GM13976 (cell line): Measurements from ENCODE around the gene ABHD18.
"Not testable (repeated sequence)": the region's sequence is repeated elsewhere in the genome, so short reads cannot be mapped to it uniquely, and the experiment has no call there.

Source experiments
- DNase-seq: peaks from one replicate; pipeline ENCODE4 v3.0.0; 2012; ENCODE audit warnings: low spot score
- CTCF ChIP-seq: IDR thresholded peaks from 2 replicates; pipeline ENCODE4 v1.5.1; 2012; ENCODE audit warnings: borderline replicate concordance, mild to moderate bottlenecking; ENCODE audit not compliant: insufficient read depth; ENCODE audit errors: extremely low read depth, missing control alignments, control extremely low read depth
- in situ Hi-C: fragments of 300-500 bp; cut with MboI; formaldehyde crosslinking; loops from one replicate; pipeline ENCODE4 v1.12.0; 2022; ENCODE audit warnings: low sequenced_read_pairs, mixed read lengths, inconsistent platforms; ENCODE audit not compliant: unreplicated experiment

ABHD18 gene

GRCh38 chr4:128060121-128060698 lies 95.0 kb downstream of the ABHD18 start:
- no peak for TF ChIP-seq CTCF
- in situ Hi-C loops, result no loop called here
- DNase-seq, result peak; percentile 31

- peak; percentile 98 for DNase-seq
- in situ Hi-C loops, result no loop called here
- TF ChIP-seq CTCF, result no peak
These were observed 95.7 kb downstream of the ABHD18 start, which contains the start of gene LARP1B for GRCh38 chr4:128060699-128061565. LARP1B (plus strand) TSS chr4:128061312; CDS start chr4:128074952, 13,640 bp downstream.

GRCh38 chr4:128061566-128062536 lies 96.6 kb downstream of the ABHD18 start:
- in situ Hi-C loops, result no loop called here
- TF ChIP-seq CTCF, result no peak
- peak; percentile 74 for DNase-seq

GRCh38 chr4:128066453-128066820 lies 101.2 kb downstream of the ABHD18 start:
- in situ Hi-C loops, DNase-seq: not testable (repeated sequence)

- in situ Hi-C loops, result no loop called here
- TF ChIP-seq CTCF, result peak; percentile 20
- DNase-seq, result no peak
These were observed 103.7 kb downstream of the ABHD18 start for GRCh38 chr4:128068918-128069317.

- no peak for TF ChIP-seq CTCF
- DNase-seq, result no peak
- in situ Hi-C loops, result no loop called here
These were observed 111.3 kb downstream of the ABHD18 start for GRCh38 chr4:128076464-128076863.
